KMS-11 (cell line): ENCODE data around the gene FOXP4.

Experiments used
- H2AFZ ChIP-seq: fragments of 200-600 bp; sonication (generic); 2 replicates; pipeline ENCODE4 v1.6.1; 2016; ENCODE audit warnings: antibody characterized with exemption, mixed run types, low read depth
- H3K27ac ChIP-seq: fragments of 200-600 bp; sonication (generic); 2 replicates; pipeline ENCODE4 v1.6.1; 2016; ENCODE audit warnings: mild to moderate bottlenecking, mixed run types
- H3K27me3 ChIP-seq: fragments of 200-600 bp; sonication (generic); 2 replicates; pipeline ENCODE4 v1.6.1; 2017; ENCODE audit warnings: mild to moderate bottlenecking, low read depth, mixed run types, moderate library complexity; ENCODE audit not compliant: insufficient read depth
- H3K36me3 ChIP-seq: fragments of 200-600 bp; sonication (generic); 2 replicates; pipeline ENCODE4 v1.6.1; 2017; ENCODE audit warnings: mild to moderate bottlenecking, mixed run types; ENCODE audit not compliant: insufficient read depth
- H3K4me1 ChIP-seq: fragments of 200-600 bp; sonication (generic); 2 replicates; pipeline ENCODE4 v1.6.1; 2016; ENCODE audit warnings: mild to moderate bottlenecking, low read depth, mixed run types; ENCODE audit not compliant: poor library complexity, severe bottlenecking
- H3K4me2 ChIP-seq: fragments of 200-600 bp; sonication (generic); 2 replicates; pipeline ENCODE4 v1.7.0; 2016; ENCODE audit warnings: mild to moderate bottlenecking, mixed run types
- H3K4me3 ChIP-seq: fragments of 200-600 bp; sonication (generic); IDR thresholded peaks from 2 replicates; pipeline ENCODE4 v1.6.1; 2017; ENCODE audit warnings: low read depth, low read length, mixed read lengths; ENCODE audit not compliant: insufficient read depth
- H3K79me2 ChIP-seq: fragments of 200-600 bp; sonication (generic); 2 replicates; pipeline ENCODE4 v1.6.1; 2016; ENCODE audit warnings: low read depth, mixed run types; ENCODE audit not compliant: insufficient read depth
- H3K9ac ChIP-seq: fragments of 200-600 bp; sonication (generic); 2 replicates; pipeline ENCODE4 v1.6.1; 2016; ENCODE audit warnings: mild to moderate bottlenecking, mixed run types
- H4K20me1 ChIP-seq: fragments of 200-600 bp; sonication (generic); 2 replicates; pipeline ENCODE4 v1.6.1; 2016; ENCODE audit warnings: mild to moderate bottlenecking, mixed run types; ENCODE audit not compliant: insufficient read depth
- TF ChIP-seq, protein P1 (sequence below): fragments of 200-600 bp; sonication (generic); conservative IDR thresholded peaks from 2 replicates; pipeline ENCODE4 v1.6.1; 2017; ENCODE audit warnings: low read depth, mild to moderate bottlenecking, antibody characterized with exemption, low read length, moderate library complexity, mixed read lengths

The FOXP4 gene

DNA sequence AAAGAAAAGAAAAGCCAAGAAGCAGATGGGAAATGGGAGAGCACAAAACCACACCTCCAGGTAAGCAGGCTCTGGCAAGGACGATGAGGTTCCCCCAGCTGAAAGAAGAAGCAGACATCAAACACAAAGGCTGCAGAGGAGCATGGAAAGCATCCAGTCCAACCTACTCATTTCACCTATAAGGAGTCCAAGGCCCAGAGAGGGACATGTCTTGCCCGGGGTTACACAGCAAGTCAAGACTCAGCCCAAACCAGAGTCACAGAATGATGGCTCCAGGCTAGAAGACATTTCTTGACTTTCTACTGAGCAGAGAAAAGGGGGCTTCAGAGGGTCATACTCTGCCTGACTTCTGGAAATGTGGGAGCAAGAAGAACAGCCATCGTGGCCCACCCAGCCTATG, 45.6 kb upstream of the FOXP4 start:
- no peak overlapping the region for H3K9ac ChIP-seq
- peaks cover 4% of the 10 kb centered on the region; the same call in 1 of the 2 replicates for H3K27me3 ChIP-seq
- H3K4me3 ChIP-seq = no peak overlapping the region
- H3K79me2 ChIP-seq = no peaks in the 10 kb centered on the region
- H4K20me1 ChIP-seq = no peaks in the 10 kb centered on the region
- H2AFZ ChIP-seq = no peak overlapping the region
- TF ChIP-seq, protein P1, sequence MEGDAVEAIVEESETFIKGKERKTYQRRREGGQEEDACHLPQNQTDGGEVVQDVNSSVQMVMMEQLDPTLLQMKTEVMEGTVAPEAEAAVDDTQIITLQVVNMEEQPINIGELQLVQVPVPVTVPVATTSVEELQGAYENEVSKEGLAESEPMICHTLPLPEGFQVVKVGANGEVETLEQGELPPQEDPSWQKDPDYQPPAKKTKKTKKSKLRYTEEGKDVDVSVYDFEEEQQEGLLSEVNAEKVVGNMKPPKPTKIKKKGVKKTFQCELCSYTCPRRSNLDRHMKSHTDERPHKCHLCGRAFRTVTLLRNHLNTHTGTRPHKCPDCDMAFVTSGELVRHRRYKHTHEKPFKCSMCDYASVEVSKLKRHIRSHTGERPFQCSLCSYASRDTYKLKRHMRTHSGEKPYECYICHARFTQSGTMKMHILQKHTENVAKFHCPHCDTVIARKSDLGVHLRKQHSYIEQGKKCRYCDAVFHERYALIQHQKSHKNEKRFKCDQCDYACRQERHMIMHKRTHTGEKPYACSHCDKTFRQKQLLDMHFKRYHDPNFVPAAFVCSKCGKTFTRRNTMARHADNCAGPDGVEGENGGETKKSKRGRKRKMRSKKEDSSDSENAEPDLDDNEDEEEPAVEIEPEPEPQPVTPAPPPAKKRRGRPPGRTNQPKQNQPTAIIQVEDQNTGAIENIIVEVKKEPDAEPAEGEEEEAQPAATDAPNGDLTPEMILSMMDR = no peak
- no peaks in the 10 kb centered on the region for H3K36me3 ChIP-seq
- H3K27ac ChIP-seq = no peak overlapping the region
- H3K4me1 ChIP-seq = peaks cover 2% of the 10 kb centered on the region
- no peak overlapping the region for H3K4me2 ChIP-seq

GRCh38 chr6:41502566-41502916, 43.6 kb upstream of the FOXP4 start:
- Histone ChIP-seq H3K36me3 (no peaks in the 10 kb centered on the region), H4K20me1 (no peaks in the 10 kb centered on the region), H3K9ac (no peak overlapping the region), H3K4me1 (peaks cover 3% of the 10 kb centered on the region), H3K27ac (no peak overlapping the region), H2AFZ (no peak overlapping the region), H3K4me3 (no peak overlapping the region), H3K27me3 (peaks cover 12% of the 10 kb centered on the region; the same call in 1 of the 2 replicates), H3K4me2 (no peak overlapping the region), H3K79me2 (no peaks in the 10 kb centered on the region)
- TF ChIP-seq, protein P1 = no peak

DNA sequence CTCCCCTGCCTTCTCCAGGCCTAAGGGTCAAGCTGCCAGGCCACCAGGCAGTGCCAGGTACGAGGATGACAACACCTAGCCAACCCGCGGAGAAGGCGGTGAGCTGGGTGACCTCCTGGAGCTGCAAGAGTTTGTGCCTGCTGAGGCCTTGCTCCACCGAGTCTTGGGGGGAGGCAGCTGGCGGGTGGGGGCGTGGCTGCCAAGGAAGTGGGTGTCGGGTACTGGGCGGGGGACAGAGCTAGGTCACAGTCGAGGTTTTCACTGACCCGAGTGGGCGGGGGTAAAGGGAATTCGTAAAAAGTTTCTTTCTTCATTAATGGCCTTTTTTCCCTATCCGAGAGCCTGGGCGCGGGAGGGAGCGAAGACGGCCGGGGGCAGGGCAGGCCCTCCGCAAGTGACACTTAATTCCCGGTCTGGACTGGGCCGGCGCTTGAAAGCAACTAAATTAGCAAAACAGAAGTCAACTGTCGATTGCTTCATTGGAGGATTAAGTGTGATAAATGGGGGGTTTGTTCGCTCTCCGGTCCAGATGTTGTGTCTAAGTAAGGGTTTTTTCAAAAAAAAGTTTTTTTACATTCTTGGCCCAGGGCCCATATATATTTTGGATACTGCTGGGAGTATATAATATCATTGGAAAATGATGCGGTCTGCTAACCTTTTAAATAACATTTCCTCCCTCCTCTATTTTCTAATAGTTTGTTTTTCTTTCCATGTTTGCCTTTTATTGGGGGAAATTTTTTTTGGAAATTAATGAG, 43.1 kb upstream of the FOXP4 start:
- Histone ChIP-seq H3K27ac (no peak overlapping the region), H3K4me2 (no peak overlapping the region), H3K4me3 (no peak overlapping the region), H3K4me1 (peaks cover 3% of the 10 kb centered on the region), H2AFZ (no peak overlapping the region), H3K36me3 (no peaks in the 10 kb centered on the region), H3K9ac (no peak overlapping the region), H3K79me2 (no peaks in the 10 kb centered on the region), H3K27me3 (peaks cover 12% of the 10 kb centered on the region; the same call in 1 of the 2 replicates), H4K20me1 (no peaks in the 10 kb centered on the region)
- TF ChIP-seq, protein P1 = no peak

DNA sequence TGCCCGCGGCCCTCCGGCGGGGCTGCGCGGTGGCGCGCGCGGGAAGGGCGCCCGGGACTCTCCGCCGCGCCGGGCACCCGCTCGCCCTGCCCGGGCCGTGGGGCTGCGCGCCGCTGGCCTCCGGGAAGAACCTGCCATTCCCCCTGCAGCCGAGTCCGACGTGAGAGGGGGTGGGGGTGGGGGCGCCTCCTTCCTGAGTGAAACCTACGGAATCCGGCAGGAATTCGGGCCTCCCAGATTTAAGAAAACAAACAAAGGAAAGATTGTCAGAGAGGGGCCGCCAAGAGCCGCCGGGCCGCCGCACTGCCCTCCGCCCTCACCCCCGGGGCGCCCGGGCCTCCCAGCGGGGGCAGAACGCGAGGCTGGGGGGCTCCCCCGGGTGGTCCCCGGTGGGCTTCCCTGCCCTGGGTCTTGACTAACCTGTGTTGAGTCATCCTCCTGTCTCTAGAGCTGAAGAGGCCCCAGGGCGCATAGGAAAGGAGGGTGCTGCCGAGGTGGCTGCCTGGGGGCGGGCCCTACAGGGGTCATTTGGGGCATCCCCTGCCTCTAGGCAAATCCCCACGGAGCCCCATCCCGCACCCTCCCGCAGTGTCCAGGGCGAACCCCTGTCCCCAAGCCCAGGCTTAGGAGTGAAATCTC, 42.2 kb upstream of the FOXP4 start:
- Histone ChIP-seq H3K9ac (no peak overlapping the region), H3K27ac (no peak overlapping the region), H3K4me2 (no peak overlapping the region), H3K4me1 (peaks cover 3% of the 10 kb centered on the region), H3K36me3 (no peaks in the 10 kb centered on the region), H3K4me3 (no peak overlapping the region), H2AFZ (no peak overlapping the region), H4K20me1 (no peaks in the 10 kb centered on the region), H3K79me2 (no peaks in the 10 kb centered on the region), H3K27me3 (peaks cover 12% of the 10 kb centered on the region; the same call in 1 of the 2 replicates)
- TF ChIP-seq, protein P1 = no peak
